HG03558 (cell line): ENCODE results near the gene GLB1L3.
"Not testable (repeated sequence)": the region's sequence is repeated elsewhere in the genome, so short reads cannot be mapped to it uniquely, and the experiment has no call there.

Experiments
- ATAC-seq: cut with Tn5 transposase; IDR thresholded peaks from one replicate; pipeline ENCODE4 v1.9.1; 2021; ENCODE audit warnings: moderate number of reproducible peaks; ENCODE audit not compliant: unreplicated experiment; ENCODE audit errors: extremely low read depth

GLB1L3 gene

DNA sequence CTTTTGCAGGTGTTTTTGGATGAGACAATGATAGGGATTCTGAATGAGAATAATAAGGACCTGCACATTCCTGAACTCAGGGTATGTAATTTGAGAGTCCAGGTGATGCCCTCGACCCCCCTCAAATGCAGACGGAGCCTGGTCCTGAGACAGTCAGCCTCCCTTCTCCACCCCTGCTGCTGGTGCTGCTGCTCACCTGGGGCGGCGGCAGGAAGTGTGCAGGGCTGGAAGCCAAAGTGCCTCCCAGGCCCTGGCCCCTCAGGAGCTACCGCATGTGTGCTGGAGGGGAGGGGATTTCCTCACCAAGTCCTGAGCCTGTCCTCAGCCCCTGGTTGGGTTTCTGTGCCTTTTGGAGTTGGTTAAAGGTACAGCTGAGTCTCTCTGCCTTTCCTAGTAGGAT, 36.6 kb downstream of the GLB1L3 start:
- ATAC-seq: no peak

DNA sequence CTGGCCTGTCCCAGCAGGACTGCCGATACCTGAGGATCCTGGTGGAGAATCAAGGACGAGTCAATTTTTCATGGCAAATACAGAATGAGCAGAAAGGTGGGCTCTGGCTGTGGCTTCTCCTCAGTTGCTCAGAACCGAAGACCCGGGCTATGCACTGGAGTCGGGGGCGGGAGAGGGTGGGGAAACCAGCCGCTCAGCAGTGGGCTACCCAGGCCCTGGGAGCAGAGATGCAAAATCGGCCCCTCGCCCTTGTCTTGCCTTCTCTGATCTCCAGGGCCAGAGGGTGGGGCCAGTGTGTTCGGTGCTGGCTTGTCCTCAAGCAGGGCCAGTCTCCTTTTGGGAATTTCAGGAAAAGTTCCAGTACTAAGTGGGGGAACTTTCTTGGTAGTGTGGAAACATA, 37.2 kb downstream of the GLB1L3 start:
- no peak for ATAC-seq

DNA sequence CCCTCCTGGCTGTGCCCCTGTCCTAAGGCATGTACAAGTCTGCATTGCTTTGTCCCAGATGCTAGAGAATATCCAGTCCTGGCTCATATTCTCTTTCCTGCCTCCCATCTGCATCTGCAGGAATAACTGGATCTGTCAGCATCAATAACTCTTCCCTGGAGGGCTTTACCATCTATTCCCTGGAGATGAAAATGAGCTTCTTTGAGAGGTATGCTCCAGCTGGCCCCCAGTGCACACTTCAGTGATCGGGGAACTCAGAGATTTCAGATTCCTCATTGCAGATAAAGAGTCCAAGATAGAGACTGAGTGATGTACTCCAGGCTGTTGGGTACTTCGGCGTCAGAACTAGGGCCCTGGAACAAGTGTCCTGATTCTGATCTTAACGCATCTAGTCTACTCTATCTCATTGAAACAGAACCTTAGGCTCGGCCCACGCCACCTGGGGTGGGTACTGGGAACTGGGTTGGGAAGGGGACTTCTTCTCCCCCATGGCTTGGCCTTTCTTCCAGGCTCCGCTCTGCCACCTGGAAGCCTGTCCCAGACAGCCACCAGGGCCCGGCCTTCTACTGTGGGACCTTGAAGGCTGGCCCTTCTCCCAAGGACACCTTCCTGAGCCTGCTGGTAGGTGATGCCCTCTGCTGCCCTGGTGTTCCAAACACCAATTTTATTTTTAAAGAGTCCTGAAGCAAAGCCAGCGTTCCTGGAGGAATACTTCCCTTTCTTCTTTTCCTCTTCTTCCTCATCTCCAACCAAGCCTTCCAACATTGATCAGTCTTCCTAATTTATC, 37.8 kb downstream of the GLB1L3 start:
- ATAC-seq: no peak

DNA sequence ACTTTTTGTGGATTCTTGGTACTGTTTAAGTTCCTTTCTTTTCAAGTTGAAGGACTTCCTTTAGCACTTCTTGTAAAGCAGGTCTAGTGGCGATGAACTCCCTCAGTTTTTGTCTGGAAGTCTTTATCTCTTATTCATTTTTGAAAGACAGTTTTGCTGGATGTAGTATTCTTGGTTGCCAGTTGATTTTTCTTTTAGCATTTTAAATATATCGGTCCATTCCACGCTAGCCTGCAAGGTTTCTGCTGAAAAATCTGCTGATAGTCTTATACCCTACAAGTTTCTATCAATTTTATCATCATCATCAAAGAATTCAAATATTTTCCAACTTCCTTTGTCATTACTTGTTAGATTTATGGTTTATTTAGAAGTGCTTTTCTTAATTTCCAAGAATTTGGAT, 40.9 kb downstream of the GLB1L3 start:
- ATAC-seq: no peak

DNA sequence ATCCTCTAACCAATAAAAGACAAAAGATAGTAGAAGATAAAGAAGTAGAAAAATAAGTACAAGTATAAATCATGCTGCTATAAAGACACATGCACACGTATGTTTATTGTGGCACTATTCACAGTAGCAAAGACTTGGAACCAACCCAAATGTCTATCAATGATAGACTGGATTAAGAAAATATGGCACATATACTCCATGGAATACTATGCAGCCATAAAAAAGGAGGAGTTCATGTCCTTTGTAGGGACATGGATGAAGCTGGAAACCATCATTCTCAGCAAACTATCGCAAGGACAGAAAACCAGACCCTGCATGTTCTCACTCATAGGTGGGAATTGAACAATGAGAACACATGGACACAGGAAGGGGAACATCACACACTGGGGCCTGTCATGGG, 45.2 kb downstream of the GLB1L3 start:
- ATAC-seq: not testable (repeated sequence)

DNA sequence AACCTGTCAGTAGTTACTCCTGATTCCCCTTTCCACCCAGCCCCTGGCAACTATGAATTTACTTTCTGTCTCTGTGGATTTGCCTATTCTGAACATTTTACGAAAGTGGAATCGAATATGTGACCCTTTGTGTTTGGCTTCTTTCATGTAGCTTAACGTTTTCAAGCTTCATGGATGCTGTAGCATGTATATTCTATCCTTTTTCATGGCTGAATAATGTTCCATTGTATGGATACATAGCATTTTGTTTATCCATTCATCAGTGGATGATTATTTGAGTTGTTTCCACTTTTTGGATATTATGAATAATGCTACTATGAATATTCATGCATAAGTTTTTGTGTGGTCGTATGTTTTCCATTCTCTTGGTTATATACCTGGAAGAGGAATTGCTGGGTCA, 46.4 kb downstream of the GLB1L3 start:
- ATAC-seq: no peak

DNA sequence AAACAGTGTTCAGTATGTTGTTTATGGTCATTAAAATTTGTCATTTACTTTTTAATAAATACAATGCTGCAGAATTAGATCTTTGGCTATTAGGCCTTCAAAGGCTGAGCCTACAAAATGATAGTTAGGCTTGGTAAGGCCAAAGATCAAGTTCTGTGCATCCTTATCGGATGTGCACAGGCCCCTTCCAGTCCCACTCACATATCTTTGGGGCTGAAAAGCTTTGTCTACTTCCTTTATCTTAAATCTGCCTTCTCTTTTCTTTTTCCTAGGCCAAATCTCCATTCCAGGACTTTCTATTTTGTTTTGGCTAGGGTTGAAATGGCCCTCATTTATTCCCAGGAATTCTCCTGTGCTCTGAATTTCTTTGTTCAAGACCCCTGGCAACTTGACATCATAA, 52.3 kb downstream of the GLB1L3 start:
- ATAC-seq: no peak

DNA sequence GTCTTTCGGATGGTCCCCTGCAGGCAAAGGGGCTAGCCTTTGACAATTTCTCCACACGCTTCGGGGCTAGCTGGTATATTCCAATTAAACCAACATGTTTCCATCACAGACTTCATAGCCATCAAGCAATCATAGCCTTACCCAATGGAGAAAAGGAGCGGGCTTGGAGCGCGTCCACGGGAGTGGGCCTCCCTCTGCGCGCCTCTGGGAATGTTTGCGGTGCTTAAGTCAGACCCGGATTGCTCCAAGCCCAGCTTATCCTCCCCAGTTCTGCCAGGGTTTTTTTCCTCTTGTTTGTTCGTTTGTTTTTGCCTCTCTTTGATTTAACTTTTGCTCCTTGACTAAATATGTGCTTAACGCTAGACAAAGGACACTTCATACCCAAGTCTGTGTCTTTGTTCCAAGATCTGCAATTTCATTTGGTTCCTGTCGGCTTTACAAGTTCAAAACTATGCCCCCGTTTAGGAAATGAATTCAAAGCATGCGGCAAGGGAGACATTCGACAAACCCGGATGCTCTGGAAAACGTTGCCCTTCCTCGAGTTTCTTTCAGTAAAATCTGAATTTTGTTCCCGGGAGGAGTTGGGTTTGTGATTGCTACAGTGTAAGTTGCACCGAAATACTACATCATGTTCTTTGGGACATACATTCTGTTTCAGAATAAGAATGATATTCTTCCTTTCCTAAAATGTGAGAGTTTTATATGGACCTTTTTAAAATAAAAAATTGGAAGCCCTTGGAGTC, 54.6 kb downstream of the GLB1L3 start:
- no peak for ATAC-seq

DNA sequence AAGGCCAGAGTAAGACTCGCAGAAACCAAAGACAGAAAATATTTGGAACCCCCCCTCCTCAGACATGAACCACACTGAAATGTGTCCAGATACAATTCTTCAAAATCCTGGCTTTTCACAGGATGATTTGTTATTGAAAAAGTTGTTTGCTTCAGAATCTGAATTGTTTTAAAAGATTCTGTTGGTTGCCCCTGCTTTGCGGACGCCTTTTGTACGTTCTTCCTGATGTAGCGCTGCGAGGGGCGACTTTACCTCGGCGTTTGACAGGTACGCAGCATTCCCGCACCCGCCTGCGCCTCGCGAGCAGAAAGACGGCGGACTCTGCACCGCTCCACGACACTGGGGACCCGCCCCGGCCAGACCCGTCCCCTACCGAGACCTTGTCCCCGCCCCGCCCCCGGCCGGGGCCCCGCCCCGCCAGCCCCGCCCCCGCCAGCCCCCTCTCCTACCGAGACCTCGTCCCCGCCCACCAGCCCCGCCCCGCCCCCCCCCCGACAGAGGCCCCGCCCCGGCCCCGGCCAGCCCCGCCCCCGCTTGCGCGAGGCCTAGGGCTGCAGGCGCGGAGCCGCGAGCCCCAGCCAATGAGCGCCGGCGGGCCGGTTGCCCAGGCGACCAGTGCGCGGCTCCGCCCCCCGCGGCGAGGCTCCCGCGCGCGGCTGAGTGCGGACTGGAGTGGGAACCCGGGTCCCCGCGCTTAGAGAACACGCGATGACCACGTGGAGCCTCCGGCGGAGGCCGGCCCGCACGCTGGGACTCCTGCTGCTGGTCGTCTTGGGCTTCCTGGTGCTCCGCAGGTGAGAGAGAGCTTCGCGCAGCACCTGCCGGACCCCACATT, 55.4 kb downstream of the GLB1L3 start, which contains the start of gene GLB1L2:
GLB1L2 (plus strand) TSS at position 635 of the 835 bp plus-strand sequence; CDS start at position 709, 74 bp downstream.
- ATAC-seq: no peak

DNA sequence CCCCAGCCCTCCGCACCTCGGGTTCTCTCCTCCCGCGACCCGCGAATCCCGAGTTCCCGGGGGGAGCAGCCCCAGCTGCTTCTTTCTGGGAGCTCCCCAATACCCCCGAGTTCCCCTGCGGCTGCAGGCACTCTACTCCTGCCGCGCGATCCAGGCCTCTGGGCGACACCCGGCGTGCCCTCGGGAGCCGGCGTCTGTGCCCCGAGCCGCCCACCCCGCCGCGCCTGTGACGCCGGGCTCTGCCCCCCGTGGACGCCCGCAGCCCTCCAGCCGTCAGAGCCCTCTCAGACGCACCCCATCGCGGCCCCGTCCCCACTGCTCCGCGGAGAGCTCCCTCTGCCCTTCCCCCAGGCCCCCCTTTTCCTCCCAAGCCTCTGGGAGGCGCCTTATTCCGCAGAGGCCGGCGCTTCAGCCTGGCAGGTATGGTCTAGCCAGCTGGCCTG, 56.0 kb downstream of the GLB1L3 start:
- ATAC-seq: no peak

DNA sequence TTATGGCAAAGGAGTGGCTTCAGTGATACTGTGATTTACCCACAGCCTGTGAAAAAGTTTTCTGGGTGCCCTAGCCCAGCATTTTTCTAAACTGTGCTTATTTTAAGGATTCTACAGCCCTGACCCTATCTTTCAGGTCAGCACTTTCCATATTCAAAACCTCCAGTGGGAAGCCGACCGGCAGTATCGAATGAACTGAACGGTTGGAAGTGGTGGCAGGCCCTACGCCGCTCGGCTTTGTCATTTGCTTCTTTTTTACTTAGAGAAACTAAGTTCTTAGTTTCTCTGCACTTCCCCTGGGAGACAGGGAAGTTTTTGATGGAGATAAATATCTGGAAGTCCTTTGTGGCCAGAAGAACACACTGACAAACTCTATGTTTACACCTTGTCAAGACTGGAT, 56.6 kb downstream of the GLB1L3 start:
- no peak for ATAC-seq

DNA sequence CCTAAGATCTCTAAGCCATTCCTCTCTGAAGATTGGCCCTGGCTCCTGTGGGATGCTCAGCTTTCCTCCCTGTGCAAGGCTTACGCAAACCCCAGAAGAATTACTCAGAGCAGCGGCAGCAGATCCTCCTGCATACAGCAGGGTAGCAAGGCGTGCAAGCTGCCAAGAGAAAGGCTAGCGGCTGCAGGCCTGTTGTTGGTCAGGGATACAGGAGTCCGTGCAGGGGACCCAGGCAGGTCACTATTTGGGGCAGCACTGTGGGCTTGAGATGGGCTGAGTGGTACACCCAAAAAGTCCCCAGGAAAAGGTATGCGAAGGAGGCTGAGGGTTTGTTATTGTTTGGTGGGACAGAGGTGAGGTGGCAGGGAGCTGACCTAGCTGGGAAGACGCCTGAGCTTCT, 57.1 kb downstream of the GLB1L3 start:
- ATAC-seq: no peak

DNA sequence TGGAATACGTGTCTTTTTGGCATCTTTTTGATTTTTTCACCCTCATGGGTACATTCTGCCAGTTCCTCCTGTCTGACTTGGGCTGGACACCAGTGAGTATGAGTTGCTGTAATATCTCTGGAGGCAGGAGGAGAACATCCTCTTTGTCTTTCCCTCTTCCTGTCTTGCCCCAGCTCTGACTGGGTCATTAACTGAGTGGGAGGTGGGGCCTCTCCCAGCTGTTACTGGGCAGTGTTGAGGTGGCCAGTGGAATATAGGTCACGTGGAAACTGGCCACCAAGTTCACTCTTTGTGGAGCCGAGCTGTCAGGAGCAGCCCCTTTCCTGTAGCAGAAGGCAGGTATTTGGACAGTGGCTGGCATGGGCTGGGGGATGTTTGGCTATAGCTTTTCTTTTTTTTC, 57.8 kb downstream of the GLB1L3 start:
- ATAC-seq: no peak

DNA sequence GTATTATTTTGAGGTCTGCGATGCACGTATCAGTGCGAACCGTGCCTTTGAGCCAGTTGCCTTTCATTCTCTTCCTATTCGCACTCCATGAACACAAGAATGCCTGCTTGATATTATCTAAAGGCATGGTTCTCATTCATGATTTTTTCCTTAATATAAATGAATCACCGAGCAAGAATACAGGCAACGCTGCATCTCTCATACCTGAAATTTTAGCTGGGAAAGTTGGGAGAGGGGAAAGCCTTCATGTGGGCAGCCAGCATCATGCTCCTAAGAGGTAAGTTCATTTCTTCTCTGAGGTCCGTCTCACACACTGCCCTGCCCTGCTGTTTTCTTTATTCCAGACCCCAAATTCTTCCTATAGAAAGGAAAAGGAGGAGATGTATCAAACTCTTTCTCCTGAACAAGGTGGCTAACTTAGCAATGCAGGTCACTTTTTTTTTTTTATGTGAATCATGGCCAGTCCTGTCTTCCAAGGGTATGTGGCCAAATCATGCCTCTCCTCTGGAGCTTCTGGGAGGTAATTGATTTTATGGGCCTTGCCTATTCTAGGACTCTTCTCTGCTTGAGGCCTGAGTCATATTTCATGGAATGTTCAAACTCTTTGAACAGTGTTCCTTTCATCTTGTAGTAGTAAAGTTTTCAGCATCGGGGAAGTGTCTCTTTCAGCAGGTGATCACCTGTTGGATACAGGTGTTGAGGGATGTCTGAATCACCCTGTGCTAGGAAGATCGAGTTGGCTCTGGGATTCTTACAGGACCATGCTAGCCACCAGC, 58.8 kb downstream of the GLB1L3 start:
- ATAC-seq: no peak

DNA sequence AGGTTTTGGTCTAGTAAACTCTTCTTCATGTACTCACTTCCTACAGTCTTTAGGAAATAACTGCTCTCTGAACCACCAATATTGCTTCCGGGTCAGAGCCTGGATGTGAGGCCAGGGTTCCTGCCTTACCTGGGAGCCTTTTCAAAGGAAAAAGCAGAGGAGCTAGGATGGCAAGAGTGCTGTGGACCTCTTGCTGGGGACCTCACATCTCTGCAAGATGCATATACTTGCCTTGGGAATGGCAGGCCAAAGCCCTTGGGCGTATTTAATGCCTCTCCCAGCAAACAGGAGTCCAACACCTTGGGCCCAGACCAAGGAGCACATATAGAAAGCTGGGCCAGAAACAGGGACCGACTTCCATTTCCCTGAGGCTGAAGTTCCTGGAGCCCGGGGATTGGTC, 60.9 kb downstream of the GLB1L3 start:
- ATAC-seq: no peak

DNA sequence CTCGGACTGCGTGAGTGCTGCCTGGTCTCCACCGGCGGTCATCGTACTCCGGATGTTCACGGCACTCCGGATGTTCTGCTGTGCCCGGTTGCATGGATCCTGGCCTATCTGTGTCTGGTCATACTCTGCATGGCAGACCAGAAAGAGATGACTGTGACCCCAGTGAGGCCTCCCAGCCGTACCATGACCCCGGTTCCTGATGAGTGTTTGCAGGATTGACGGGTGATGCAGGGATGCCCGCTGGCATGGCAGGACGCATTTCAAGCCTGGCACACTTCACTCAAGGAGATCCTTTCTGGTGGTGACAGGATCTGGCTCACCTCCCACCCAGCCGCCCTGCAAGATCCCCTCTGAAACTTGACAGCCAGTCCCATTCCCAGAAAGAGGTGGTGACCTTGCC, 61.9 kb downstream of the GLB1L3 start:
- ATAC-seq: no peak

DNA sequence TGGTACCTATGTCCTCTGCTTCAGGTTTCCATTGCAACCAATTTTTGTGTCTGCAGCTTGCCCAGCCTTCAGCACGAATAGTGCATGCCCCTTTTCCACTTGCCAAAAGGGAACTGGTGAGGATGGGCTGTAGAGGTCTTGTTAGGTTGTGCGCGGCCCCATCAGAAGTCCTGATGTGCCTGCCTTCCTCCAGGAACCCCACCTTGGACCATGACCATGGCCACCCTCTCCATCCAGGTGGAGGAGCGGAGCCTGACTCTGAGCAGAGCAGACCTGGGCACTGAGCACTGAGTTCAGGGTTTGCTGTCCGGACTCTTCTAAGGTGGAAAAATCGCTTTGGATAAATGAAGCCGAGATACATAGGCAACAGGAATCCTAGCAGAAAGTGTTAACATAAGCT, 62.5 kb downstream of the GLB1L3 start:
- ATAC-seq: no peak

DNA sequence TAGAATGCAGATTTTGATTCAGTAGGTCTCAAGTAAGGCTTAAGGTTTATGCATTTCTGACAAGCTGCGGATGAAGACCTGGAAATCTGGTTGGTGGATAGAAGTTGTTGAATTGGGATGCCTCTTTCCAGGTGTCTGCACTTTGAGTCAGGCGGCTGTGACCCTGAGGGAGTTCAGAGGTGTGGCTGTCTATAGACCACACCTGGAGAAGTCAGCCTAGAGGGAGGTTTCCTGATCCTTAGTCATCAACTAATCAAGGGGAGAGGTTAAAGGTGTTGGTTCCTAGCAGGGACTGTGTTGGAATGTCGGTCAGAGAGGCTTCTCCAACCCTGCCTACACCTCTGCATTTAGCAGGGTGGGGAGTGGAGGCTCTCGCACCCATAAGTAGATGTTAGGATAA, 63.6 kb downstream of the GLB1L3 start:
- ATAC-seq: no peak

DNA sequence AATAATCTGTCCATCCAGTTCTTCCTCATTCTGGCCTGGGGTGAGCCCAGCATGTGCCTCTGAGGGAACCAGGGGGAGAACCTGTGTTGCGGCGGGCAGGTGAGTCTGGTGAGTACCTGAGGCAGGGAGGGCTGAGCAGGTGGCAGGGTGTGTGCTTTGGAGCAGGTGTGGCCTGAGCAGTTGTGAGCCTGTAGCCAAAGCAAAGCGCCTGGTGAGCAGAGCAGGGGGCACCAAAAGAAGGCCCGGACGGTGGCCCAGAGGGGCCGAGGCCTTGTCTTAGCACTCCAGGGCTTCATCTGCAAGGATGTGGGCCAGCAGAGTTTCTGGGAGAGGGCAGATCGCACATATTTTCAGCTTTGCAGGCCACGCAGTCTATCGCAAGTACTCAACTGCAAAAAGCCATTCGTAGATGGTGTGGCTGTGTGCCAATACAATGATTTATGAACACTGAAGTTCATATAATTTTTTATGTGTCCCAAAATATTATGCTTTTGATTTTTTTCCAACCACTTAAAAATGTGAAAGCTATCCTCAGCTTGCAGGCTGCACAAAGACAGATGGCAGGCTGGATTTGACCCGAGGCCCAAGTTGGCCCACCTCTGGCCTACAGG, 64.3 kb downstream of the GLB1L3 start:
- no peak for ATAC-seq
